ENCODE data around the gene BTRC. TPM values are rescaled to one million over a fixed set of nuclear protein-coding genes. Genes with fewer than 3 reads are reported as not detected.

BTRC gene
- total RNA-seq, 6 experiments from 2014 or later, result 4.8 to 8.4 (median 6.5) TPM

- no peak for DNase-seq
- 40% methylated on average over 1 of the region's 2 CpGs for WGBS (ENCODE audit: insufficient coverage, low coverage, low lambda C conversion rate, missing lambda C conversion rate)
- Histone ChIP-seq H3K36me3 (no peaks in the 10 kb centered on the region), H3K4me3 (no peak overlapping the region), H3K9me3 (no peaks in the 10 kb centered on the region), H3K4me1 (no peaks in the 10 kb centered on the region), H3K27ac (no peak overlapping the region), H3K27me3 (no peaks in the 10 kb centered on the region)
- TF ChIP-seq POLR2A (IDR thresholded peaks at IDR 0.05) (no peak), CTCF (IDR thresholded peaks at IDR 0.05) (no peak)
- no peak for ATAC-seq
- intact Hi-C loops (cut with DNase I), result no loop called here
Observed at GRCh38 chr10:101504438-101504837, 150.5 kb downstream of the BTRC start.

- no peak for ATAC-seq
- no peak for DNase-seq
Observed at GRCh38 chr10:101506829-101507661, 153.1 kb downstream of the BTRC start.

GRCh38 chr10:101507828-101508227, 153.9 kb downstream of the BTRC start:
- H3K4me1 ChIP-seq, result no peaks in the 10 kb centered on the region
- intact Hi-C loops (cut with DNase I), result no loop called here
- H3K27ac ChIP-seq, result no peak overlapping the region
- no peak for ATAC-seq
- H3K36me3 ChIP-seq, result no peaks in the 10 kb centered on the region
- DNase-seq, result no peak
- H3K4me3 ChIP-seq, result no peak overlapping the region
- H3K27me3 ChIP-seq, result no peaks in the 10 kb centered on the region
- no peaks in the 10 kb centered on the region for H3K9me3 ChIP-seq
- TF ChIP-seq POLR2A (IDR thresholded peaks at IDR 0.05) (no peak), CTCF (IDR thresholded peaks at IDR 0.05) (no peak)

More at GRCh38 chr10:101506829-101507661, 153.1 kb downstream of the BTRC start:
- H3K27ac ChIP-seq, result no peak overlapping the region
- no peaks in the 10 kb centered on the region for H3K27me3 ChIP-seq
- no peaks in the 10 kb centered on the region for H3K4me1 ChIP-seq
- 90% methylated on average over 11 of the region's 11 CpGs for WGBS (ENCODE audit: insufficient coverage, low coverage, low lambda C conversion rate, missing lambda C conversion rate)
- TF ChIP-seq POLR2A (IDR thresholded peaks at IDR 0.05) (no peak), CTCF (IDR thresholded peaks at IDR 0.05) (no peak)
- H3K9me3 ChIP-seq, result no peaks in the 10 kb centered on the region
- no peaks in the 10 kb centered on the region for H3K36me3 ChIP-seq
- no peak overlapping the region for H3K4me3 ChIP-seq
- intact Hi-C loops (cut with DNase I), result no loop called here

- ATAC-seq (no peak), DNase-seq (no peak)
- Histone ChIP-seq H3K9me3 (peaks cover 0 to 7% (median 0%) of the 10 kb centered on the region in 4 donors), H3K36me3 (no peaks in the 10 kb centered on the region), H3K4me3 (no peak overlapping the region), H3K27ac (no peak overlapping the region), H3K27me3 (no peaks in the 10 kb centered on the region), H3K4me1 (no peaks in the 10 kb centered on the region)
- intact Hi-C loops (cut with DNase I), result no loop called here
- TF ChIP-seq CTCF (IDR thresholded peaks at IDR 0.05), result no peak
- TF ChIP-seq POLR2A (IDR thresholded peaks at IDR 0.05), result no peak
Observed at GRCh38 chr10:101511938-101512337, 158.0 kb downstream of the BTRC start.

- H3K4me1 ChIP-seq, result no peaks in the 10 kb centered on the region
- DNase-seq, result no peak
- intact Hi-C loops (cut with DNase I), result no loop called here
- H3K27ac ChIP-seq, result no peak overlapping the region
- H3K36me3 ChIP-seq, result no peaks in the 10 kb centered on the region
- no peak overlapping the region for H3K4me3 ChIP-seq
- H3K9me3 ChIP-seq, result peaks cover 0 to 7% (median 0%) of the 10 kb centered on the region in 4 donors
- H3K27me3 ChIP-seq, result no peaks in the 10 kb centered on the region
- TF ChIP-seq POLR2A (IDR thresholded peaks at IDR 0.05) (no peak), CTCF (IDR thresholded peaks at IDR 0.05) (no peak)
- peak in 1 of 4 donors; percentile 62 for ATAC-seq
Observed at GRCh38 chr10:101512738-101513137, 158.8 kb downstream of the BTRC start.

Data from right lobe of liver (tissue), 6 donors.